Ecto neural progenitor cell (in vitro differentiated cells): Measurements from ENCODE around the gene CKAP2L.
"Not testable (repeated sequence)": the region's sequence is repeated elsewhere in the genome, so short reads cannot be mapped to it uniquely, and the experiment has no call there.

Source experiments
- DNase-seq: peaks from one replicate; pipeline ENCODE4 v3.0.0-alpha.2; 2018; ENCODE audit warnings: low spot score

Gene CKAP2L

DNA sequence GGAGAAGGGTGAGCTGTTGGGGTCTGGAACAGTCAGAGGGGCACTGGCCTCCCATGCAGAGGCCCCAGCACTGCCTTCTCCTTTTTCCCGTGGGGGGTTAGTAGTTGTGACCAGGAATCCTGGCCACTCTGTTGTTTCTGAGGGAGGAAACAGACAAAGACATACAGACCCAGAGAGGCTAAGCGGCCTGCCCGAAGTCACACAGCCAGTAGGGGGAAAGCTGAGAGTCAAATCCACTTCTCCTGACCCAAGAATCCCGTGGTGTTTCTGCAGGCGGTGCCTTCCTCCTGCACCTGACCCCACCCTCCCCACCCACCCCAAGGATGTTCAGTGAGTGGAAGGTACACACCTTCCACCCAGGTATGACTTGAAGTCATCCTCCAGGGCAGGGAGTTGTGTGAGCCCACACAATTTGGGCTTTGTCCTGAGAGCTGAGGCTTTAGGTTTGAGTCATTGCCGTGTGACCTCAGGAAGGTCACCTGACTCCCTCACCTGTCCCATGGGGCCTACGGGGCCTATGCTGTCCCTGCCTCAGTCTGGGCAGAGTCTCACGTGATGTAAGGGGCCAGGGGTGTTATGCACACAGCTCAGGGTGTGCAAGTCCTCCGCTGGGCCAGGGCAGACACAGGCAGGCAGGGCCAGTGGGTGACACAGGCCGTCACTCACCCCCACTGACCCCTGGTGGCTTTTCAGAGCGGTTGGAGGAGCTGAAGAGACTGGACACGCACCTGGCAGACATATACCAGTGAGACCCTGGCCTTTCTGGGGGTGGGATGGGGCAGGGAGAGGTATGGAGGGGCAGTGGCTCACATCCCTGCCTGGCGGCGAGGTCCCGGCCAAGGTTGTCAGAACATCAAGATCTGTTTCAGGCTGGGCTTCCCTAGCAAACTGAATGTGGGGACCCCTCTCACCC is 38.6 kb downstream of the CKAP2L start:
- no peak for DNase-seq

GRCh38 chr2:112724591-112725525 is 39.6 kb downstream of the CKAP2L start:
- no peak for DNase-seq

DNA sequence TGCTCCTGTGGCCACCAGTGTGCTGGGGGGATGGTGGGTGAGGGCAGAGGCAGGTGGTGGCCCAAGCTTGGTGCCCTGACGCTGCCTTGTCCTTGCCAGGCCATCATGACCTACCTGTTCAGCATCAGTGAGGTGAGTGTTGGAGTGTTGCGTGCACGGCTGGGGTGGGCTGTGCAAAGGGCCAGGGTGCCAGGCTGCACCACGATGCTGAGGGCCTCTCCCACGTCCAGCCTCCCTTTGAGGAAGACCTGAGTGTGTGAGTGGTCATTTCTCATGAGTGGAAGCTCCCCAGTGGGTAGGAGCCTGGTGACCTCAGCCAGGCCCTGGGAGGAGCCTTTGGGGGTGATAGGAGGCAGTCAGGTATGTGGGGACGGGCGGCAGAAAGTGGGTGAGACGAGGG is 40.4 kb downstream of the CKAP2L start:
- no peak for DNase-seq

DNA sequence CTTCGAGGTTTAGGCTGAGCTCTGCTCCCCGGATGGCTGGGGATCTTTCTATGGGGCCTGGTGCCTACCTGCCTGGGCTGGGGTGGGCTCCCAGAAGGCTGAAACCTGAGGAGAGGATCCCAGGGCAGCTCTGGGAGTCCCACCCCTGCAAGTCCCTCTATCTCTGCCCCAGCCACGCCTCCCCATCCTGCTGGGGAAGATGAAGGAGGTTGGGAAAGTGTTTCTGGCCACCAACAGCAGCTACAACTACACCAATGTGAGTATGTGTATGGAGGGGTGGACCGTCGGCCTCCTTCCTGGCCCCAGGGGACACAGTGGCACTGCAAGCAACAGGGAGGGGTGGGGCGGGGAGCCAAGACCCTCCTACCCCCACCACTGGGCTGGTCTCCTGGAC is 40.9 kb downstream of the CKAP2L start:
- no peak for DNase-seq

- DNase-seq, result no peak
These were observed 41.4 kb downstream of the CKAP2L start for GRCh38 chr2:112722816-112723546.

DNA sequence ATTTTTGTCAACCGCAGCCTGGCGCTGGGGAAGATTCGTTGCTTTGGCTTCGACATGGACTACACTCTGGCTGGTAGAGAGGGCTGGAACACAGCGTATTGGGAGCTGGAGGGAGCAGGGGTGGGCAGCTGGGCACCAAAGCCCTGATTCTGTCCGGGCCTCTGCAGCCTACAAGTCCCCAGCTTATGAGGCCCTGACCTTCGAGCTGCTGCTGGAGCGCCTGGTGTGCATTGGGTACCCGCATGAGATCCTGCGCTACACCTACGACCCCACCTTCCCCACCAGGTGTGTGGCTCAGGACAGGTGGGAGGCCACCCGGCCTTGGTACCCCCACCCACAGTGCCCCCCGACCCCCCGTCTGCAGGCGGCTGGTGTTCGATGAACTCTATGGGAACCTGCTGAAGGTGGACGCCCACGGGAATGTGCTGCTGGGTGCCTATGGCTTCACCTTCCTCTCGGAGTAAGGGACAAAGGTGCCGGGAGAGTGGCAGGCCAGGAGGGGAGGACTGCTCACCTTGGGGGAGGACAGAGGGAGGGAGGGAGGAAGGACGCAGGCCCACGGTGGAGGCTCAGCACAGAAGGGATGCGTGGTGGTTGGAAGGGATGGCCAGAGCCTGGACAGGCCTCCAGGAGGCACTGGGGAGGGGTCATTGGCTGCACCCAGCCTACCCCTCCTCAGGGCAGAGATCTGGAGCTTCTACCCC is 42.4 kb downstream of the CKAP2L start:
- DNase-seq, result no peak

DNA sequence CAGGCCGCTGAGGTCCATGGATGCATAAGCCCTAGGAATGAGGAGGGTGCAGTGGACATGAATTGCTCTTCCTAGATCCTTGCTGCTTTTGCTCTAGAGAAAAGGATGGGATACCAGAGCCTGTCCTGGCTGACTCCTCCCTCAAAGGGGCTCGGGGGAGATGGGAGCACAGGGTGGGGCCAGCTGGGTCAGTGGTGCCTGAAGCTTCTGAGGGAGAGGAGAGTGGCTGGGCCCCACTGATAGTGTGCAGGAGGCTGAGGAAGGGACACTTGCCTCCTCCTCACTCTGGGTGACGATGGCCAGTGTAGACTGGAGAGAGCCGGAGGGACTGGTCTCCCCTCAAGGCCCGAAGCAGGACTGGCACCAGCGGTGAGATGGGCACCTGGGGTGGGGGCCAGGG is 43.6 kb downstream of the CKAP2L start, which contains the start of gene NT5DC4:
NT5DC4 (plus strand) TSS at position 236 of the 400 bp plus-strand sequence; CDS start at position 296, 60 bp downstream.
- no peak for DNase-seq

- DNase-seq, result no peak
These were observed 45.5 kb downstream of the CKAP2L start for GRCh38 chr2:112718863-112719370.

DNA sequence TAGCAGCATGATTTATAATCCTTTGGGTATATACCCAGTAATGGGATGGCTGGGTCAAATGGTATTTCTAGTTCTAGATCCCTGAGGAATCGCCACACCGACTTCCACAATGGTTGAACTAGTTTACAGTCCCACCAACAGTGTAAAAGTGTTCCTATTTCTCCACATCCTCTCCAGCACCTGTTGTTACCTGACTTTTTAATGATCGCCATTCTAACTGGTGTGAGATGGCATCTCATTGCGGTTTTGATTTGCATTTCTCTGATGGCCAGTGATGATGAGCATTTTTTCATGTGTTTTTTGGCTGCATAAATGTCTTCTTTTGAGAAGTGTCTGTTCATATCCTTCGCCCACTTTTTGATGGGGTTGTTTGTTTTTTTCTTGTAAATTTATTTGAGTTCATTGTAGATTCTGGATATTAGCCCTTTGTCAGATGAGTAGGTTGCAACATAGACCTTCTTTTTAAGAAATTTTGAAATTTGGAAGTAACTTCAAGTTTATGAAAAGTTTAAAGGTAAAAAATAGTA is 47.5 kb downstream of the CKAP2L start:
- not testable (repeated sequence) for DNase-seq

GRCh38 chr2:112716094-112716493 is 48.3 kb downstream of the CKAP2L start:
- DNase-seq, result not testable (repeated sequence)

DNA sequence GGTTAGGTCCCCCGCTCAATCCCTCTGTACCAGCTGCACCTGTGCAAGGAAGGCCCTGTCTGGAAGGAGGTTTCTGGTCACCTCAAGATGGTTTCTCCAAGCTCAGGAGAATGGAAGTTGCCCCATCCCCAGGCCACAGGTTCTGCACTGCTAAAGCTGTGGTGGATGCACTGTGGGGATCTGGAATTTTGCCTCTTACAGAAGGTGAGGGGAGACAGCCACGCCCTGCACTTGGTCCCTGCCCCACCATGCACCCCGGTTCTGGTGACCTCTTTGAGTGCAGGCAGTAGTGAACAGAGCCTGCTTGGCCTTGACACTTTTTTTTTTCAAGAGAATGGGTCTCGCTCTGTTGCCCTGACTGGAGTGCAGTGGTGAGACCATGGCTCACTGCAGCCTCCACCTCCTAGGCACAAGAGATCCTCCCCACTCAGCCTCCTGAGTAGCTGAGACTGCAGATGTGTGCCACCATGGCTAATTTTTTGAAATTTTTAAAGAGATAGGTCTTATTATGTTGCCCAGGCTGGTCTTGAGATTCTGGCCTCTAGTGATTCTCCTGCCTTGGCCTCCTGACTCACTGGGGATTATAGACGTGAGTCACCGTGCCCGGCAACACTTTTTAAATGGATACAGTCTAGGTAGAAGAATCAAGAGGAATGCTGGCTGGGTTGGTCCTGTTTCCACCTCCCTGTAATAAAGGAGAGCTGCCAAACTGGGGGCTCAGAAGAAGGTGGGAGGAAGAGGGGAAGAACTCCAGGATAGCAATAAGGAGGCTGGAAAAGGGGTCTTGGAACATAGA is 49.4 kb downstream of the CKAP2L start:
- DNase-seq, result no peak

- DNase-seq, result no peak
These were observed 50.1 kb downstream of the CKAP2L start for GRCh38 chr2:112714331-112714730.

DNA sequence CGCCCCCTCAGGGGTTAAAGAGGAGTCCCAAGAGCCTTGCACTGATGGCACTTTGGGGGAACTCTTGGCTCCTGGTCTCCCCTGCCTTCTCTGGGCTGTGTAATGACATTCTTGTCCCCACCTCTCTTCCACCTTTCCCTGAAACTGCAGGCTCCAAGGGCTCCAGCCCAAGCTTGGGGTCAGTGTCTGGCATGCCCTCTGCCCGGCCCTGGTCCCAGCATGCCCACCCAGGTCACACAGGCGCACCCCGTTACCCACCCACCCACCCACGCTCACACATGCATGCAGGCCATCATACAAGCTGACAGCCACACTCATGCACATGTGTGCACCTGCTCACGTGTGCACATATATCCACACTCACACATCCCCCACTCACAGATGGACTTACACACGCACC is 50.5 kb downstream of the CKAP2L start:
- no peak for DNase-seq

DNA sequence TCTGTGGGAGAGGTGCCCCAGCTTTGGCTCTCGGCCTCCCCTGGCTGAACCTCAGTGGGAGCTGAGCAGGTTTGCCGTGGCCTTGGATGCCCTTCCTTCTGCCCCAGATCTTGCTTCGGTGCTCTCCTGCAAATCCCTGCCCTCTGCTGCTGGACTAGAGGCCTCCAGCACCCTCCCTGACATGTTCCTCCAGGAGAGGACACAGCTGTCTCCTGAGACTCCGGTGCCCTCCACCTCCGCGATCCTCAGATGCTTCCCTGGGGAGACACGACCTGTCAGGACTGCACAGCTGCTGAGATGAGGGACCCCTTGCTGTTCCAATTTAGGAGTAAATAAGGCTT is 50.9 kb downstream of the CKAP2L start:
- no peak for DNase-seq

DNA sequence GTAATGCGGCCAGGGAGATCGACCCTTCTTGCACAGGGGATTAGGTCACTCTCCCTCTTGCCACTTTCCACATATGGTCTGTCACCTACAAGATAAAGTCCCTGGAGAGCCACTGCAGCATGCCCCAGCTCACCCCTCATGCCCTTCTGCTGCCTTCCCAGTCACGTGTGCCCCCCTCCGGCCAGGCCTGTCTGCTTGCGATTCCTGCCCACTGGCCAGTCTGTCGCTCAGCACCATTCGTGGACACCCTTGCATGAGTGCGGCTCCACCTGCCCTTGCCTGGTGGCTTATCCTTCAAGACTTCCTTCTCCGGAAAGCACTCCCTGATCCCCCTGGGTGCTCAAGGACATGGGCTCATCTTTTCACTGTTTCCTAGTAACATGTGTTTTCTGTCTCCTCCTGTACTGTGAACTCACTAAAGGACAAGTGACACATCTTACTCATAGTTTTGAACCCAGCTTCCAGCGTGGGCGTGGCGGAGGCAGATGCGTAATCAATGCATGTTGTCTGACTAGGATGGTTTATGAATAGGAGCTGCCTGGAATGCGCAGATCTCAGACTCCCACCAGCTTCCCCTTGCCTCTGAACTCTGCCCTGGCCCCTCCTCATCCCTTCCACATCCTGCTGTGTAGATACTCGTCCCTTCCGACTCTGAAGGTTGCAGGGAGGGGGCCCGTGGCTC is 51.4 kb downstream of the CKAP2L start:
- DNase-seq, result no peak

GRCh38 chr2:112712465-112712864 is 51.9 kb downstream of the CKAP2L start:
- no peak for DNase-seq

DNA sequence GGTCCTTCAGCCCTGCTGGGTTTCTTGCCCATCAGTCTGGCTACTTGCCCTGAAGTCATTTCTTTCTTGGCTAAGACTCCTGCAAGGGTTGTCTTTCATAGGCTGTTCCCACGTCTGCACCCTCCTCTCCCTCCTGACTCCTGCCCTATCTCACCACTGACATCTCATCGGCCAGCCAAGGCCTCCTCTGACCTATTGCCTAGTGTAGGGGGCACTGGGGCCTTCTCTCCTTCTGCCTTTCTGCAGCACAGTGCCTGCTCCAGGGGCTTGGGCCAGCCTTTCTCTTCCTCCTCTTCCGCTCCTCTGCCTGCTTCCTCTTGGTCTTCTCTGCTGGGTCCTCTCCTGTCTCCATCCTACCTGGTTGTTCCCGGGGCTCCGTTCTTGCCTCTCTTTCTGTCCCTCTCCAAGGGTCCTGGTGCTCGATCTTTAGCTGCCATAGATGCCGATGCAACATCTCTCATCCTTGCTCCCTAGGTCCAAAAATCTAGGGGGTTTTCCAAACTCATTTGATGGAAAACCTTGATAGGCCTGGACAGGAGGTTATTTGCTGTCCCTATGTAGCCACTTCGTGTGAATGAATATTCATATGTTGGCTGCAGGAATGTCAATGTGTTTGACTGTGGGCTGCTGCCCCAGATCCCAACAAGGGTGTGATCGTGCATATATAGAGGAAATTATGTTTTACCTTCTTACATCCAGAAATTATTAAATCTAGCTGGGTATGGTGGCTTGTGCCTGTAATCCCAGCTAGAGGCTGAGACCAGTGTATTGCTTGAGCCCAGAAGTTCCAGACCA is 53.3 kb downstream of the CKAP2L start:
- DNase-seq, result no peak

- no peak for DNase-seq
These were observed 54.7 kb downstream of the CKAP2L start for GRCh38 chr2:112709703-112710102.

GRCh38 chr2:112708968-112709367 is 55.4 kb downstream of the CKAP2L start:
- DNase-seq, result no peak
